ENCODE measurements around the gene ZFP91.

Gene ZFP91

GRCh38 chr11:58658623-58659022, 79.8 kb downstream of the ZFP91 start:
- H3K4me3 ChIP-seq, result no peak overlapping the region
- no peak for TF ChIP-seq CTCF (IDR thresholded peaks at IDR 0.05)

GRCh38 chr11:58659404-58659803, 80.5 kb downstream of the ZFP91 start:
- TF ChIP-seq CTCF (IDR thresholded peaks at IDR 0.05), result no peak
- H3K27ac ChIP-seq, result no peak overlapping the region
- DNase-seq (ENCODE audit: low spot score), result no peak

More at GRCh38 chr11:58658623-58659022, 79.8 kb downstream of the ZFP91 start:
- no peak for DNase-seq (ENCODE audit: low spot score)
- no peak overlapping the region for H3K27ac ChIP-seq

DNA sequence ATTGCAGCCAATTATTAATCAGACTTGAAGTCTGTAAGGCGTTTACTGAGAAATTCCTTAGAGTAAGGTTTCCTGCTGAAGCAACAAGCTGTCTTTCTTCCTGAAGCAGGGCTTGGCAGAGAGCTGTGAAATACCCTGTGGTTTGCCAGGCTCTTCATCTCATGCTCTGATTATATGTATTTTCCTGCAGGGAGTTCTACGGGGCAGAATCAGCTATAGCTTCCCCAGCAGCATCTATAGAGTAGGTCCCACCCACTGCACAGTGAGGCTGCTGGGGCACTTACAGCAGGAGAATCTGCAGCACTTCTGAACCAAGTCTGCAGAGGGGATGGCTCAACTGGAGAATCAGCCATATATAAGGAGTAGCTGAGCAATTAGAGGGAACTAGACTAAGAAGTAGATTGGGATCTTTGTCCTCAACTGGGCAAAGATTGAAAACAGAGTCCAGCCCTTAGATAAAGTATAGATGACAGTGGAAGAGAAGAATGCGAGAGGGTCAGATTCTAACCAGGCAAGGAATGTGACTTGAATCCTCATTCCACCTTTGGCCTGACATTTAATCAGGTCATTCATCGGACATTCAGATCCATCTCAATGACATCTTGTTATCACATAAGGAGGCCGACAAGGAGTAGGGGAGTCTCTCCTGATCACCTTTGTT, 81.2 kb downstream of the ZFP91 start:
- Histone ChIP-seq H3K4me3 (no peak overlapping the region), H3K27ac (no peak overlapping the region)

More at GRCh38 chr11:58659404-58659803, 80.5 kb downstream of the ZFP91 start:
- H3K4me3 ChIP-seq, result no peak overlapping the region

More for the DNA sequence above, 81.2 kb downstream of the ZFP91 start:
- DNase-seq (ENCODE audit: low spot score), result no peak
- no peak for TF ChIP-seq CTCF (IDR thresholded peaks at IDR 0.05)
